ENCODE measurements around the gene GRM8.

Gene GRM8

GRCh38 chr7:126460664-126461063 is 792.1 kb downstream of the GRM8 start:
- DNase-seq (ENCODE audit: low read depth): no peak
- H3K4me3 ChIP-seq (ENCODE audit: low read depth, low read length): no peak overlapping the region
- no peak for TF ChIP-seq CTCF (IDR thresholded peaks at IDR 0.05; ENCODE audit: insufficient read depth, low read depth, low read length, missing control alignments)

GRCh38 chr7:126453104-126453503 is 799.6 kb downstream of the GRM8 start:
- DNase-seq (ENCODE audit: low read depth): no peak
- H3K4me3 ChIP-seq (ENCODE audit: low read depth, low read length): no peak overlapping the region
- no peak for TF ChIP-seq CTCF (IDR thresholded peaks at IDR 0.05; ENCODE audit: insufficient read depth, low read depth, low read length, missing control alignments)

- no peak for TF ChIP-seq CTCF (IDR thresholded peaks at IDR 0.05; ENCODE audit: insufficient read depth, low read depth, low read length, missing control alignments)
- peak; percentile 84 for DNase-seq (ENCODE audit: low read depth)
- peak overlapping the region; percentile 34 for H3K4me3 ChIP-seq (ENCODE audit: low read depth, low read length)
Measured at GRCh38 chr7:126450269-126450671, 802.5 kb downstream of the GRM8 start.

- TF ChIP-seq CTCF (IDR thresholded peaks at IDR 0.05; ENCODE audit: insufficient read depth, low read depth, low read length, missing control alignments): no peak
- H3K4me3 ChIP-seq (ENCODE audit: low read depth, low read length): no peak overlapping the region; the same call in 1 of the 2 replicates
- DNase-seq (ENCODE audit: low read depth): no peak
Measured at GRCh38 chr7:126449611-126450268, 803.0 kb downstream of the GRM8 start.

GRCh38 chr7:126447984-126448383 is 804.8 kb downstream of the GRM8 start:
- no peak for TF ChIP-seq CTCF (IDR thresholded peaks at IDR 0.05; ENCODE audit: insufficient read depth, low read depth, low read length, missing control alignments)
- DNase-seq (ENCODE audit: low read depth): no peak
- H3K4me3 ChIP-seq (ENCODE audit: low read depth, low read length): no peak overlapping the region

- DNase-seq (ENCODE audit: low read depth): no peak
- no peak for TF ChIP-seq CTCF (IDR thresholded peaks at IDR 0.05; ENCODE audit: insufficient read depth, low read depth, low read length, missing control alignments)
- no peak overlapping the region for H3K4me3 ChIP-seq (ENCODE audit: low read depth, low read length)
Measured at GRCh38 chr7:126445991-126446390, 806.8 kb downstream of the GRM8 start.

- H3K4me3 ChIP-seq (ENCODE audit: low read depth, low read length): no peak overlapping the region
- TF ChIP-seq CTCF (IDR thresholded peaks at IDR 0.05; ENCODE audit: insufficient read depth, low read depth, low read length, missing control alignments): no peak
- DNase-seq (ENCODE audit: low read depth): no peak
Measured at GRCh38 chr7:126443951-126444350, 808.8 kb downstream of the GRM8 start.
